GM12875 (cell line): ENCODE data around the gene SEC62.

Experiments used
- H3K4me3 ChIP-seq: one replicate; pipeline ENCODE4 v1.5.1; 2011; ENCODE audit warnings: low read depth, low read length, control low read depth
- TF ChIP-seq, protein P1 (sequence below): IDR thresholded peaks from 2 replicates; pipeline ENCODE4 v1.5.1; 2011; ENCODE audit warnings: low read depth, mild to moderate bottlenecking, control low read depth, inconsistent platforms, low read length, moderate library complexity, borderline replicate concordance; ENCODE audit not compliant: insufficient read depth

SEC62 gene

DNA sequence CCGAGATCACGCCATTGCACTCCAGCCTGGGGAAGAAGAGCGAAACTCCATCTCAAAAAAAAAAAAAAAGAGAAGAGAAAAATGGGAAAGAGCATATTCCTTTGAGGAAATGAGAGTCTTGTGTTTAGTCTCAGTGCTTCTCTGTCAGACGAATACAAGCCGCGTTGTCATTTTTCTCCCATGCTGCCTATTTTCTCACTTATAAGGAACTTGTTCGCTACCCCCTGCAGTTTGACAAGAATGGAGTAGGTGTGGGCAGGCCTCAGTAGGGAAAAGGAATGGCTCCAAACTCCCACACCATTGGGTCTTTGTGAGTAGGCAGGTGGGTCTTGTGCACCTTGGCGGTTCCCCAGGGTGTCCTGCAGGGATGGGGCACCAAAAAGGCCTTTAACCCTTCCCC lies 77.7 kb downstream of the SEC62 start:
- H3K4me3 ChIP-seq, result peak overlapping the region; percentile 6
- TF ChIP-seq, protein P1, sequence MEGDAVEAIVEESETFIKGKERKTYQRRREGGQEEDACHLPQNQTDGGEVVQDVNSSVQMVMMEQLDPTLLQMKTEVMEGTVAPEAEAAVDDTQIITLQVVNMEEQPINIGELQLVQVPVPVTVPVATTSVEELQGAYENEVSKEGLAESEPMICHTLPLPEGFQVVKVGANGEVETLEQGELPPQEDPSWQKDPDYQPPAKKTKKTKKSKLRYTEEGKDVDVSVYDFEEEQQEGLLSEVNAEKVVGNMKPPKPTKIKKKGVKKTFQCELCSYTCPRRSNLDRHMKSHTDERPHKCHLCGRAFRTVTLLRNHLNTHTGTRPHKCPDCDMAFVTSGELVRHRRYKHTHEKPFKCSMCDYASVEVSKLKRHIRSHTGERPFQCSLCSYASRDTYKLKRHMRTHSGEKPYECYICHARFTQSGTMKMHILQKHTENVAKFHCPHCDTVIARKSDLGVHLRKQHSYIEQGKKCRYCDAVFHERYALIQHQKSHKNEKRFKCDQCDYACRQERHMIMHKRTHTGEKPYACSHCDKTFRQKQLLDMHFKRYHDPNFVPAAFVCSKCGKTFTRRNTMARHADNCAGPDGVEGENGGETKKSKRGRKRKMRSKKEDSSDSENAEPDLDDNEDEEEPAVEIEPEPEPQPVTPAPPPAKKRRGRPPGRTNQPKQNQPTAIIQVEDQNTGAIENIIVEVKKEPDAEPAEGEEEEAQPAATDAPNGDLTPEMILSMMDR, result no peak

DNA sequence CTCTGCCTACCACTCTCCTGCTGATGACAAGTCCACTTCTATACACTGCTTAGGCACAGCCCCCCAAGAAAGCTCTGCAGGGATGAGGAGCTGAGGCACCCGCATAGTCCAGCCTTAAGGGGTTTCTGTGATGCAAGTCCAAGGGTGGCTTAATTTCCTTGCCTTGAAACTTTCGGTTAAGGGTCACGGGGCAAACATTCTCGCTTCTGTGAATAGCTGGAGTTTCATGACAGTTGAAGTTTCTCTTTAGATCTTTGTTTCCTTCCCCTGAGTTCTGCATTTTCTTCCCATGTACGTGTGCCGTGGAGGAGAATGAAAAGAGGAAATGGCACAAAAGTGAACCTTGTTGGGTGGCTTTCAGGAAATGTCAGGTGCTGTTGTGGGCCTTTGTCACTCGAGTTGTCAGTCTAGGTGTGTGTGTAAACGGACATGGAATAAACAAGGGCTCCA lies 78.2 kb downstream of the SEC62 start:
- TF ChIP-seq, protein P1, result no peak
- H3K4me3 ChIP-seq, result peak overlapping the region; percentile 6

DNA sequence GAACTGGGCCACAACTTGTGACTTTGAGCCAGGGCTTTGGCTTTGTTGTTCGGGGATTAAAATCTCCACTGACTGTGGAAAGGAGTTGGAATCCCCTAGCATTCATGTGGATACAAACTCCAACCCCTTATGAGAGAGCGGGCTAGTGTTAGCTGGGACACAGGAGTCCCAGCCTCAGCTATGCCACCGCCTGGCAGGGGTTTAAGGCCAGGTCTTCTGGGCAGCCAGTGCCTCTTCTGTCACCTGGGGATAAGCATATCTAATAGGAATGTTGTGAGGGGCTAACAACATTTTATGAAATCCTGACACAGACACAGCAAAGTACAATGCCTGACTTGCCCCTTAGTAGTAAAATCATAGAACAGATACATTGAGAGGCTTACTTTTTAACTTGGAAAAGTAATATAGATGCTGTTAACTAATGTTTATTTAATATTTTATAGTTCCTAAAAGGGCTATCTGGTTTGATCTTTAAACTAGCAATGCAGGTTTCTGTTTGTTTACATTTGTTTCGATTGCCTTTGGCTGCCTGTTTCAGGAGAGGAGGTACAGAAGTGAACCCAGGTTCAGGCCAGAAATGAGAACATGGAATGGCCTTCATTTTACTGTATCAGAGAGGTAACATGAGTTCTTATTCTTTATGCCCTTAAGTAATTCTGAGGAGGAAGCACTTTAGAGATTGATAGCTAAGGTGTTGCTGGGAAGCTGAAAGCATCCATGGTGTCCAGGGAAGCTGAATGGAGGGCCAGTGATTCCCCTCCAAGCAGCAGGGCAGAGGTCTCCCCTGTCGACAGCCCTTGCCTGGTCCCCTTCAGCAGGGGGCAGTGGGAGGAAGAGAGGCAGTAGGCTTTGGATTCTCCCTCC lies 79.9 kb downstream of the SEC62 start:
- no peak overlapping the region for H3K4me3 ChIP-seq
- TF ChIP-seq, protein P1, result no peak

DNA sequence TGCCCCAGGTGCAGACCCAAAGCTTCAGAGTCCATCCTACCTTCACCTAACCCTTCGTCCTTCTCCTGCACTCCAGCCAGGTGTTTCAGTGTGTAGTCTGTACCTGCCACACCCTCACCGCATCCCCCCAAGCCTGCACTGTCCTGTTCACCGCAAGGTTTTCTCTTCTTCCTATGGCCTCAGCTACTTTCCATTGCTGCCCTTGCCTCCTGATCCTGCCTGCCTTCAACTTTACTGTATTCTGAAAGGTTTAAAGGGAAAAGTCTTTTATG lies 80.5 kb downstream of the SEC62 start:
- no peak overlapping the region for H3K4me3 ChIP-seq
- TF ChIP-seq, protein P1, result no peak
